Neural progenitor cell (in vitro differentiated cells): ENCODE results near the gene TRHDE.

Experiments
- EZH2 ChIP-seq: fragments of 200-600 bp; sonication (generic); IDR thresholded peaks from 2 replicates; pipeline ENCODE4 v1.6.1; 2017; ENCODE audit warnings: antibody characterized with exemption, mild to moderate bottlenecking, moderate library complexity
- EZH2phosphoT487 ChIP-seq: fragments of 200-600 bp; sonication (generic); IDR thresholded peaks from 2 replicates; pipeline ENCODE4 v1.6.1; 2017; ENCODE audit warnings: antibody characterized with exemption
- TF ChIP-seq, protein P1 (sequence below): fragments of 200-600 bp; sonication (generic); IDR thresholded peaks from 2 replicates; pipeline ENCODE4 v1.5.1; 2017; ENCODE audit warnings: antibody characterized with exemption, mild to moderate bottlenecking

DNA sequence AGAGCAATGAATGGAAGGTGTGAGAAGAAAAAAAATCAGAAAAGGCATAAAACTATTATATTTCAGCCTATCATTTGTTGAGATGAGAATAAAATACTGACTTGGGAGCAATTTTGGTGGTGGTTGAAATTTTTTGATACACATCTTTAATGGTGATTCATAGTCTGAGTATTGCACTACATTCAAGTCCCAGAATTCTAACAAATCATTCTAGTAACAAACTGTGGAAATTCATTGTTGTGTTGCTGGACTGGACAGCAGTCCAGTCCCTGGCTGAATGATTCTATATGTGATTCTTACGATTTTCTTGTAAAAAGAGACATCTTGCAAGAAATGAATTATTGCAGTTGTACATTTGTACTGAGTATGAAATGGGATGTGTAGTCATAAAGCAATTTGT lies 268.6 kb downstream of the TRHDE start:
- TF ChIP-seq, protein P1, sequence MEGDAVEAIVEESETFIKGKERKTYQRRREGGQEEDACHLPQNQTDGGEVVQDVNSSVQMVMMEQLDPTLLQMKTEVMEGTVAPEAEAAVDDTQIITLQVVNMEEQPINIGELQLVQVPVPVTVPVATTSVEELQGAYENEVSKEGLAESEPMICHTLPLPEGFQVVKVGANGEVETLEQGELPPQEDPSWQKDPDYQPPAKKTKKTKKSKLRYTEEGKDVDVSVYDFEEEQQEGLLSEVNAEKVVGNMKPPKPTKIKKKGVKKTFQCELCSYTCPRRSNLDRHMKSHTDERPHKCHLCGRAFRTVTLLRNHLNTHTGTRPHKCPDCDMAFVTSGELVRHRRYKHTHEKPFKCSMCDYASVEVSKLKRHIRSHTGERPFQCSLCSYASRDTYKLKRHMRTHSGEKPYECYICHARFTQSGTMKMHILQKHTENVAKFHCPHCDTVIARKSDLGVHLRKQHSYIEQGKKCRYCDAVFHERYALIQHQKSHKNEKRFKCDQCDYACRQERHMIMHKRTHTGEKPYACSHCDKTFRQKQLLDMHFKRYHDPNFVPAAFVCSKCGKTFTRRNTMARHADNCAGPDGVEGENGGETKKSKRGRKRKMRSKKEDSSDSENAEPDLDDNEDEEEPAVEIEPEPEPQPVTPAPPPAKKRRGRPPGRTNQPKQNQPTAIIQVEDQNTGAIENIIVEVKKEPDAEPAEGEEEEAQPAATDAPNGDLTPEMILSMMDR = no peak
- TF ChIP-seq EZH2phosphoT487 (no peak), EZH2 (no peak)
